ENCODE measurements around the gene MPP7.

MPP7 gene

GRCh38 chr10:28298951-28299350, 3.9 kb downstream of the MPP7 start:
- peak; percentile 53 for DNase-seq (ENCODE audit: low read depth)
- no peak for TF ChIP-seq CTCF (IDR thresholded peaks at IDR 0.05; ENCODE audit: insufficient read depth, low read depth, low read length, missing control alignments)
- no peak overlapping the region for H3K4me3 ChIP-seq (ENCODE audit: low read depth, low read length)

- DNase-seq (ENCODE audit: low read depth) = no peak
- no peak overlapping the region for H3K4me3 ChIP-seq (ENCODE audit: low read depth, low read length)
- no peak for TF ChIP-seq CTCF (IDR thresholded peaks at IDR 0.05; ENCODE audit: insufficient read depth, low read depth, low read length, missing control alignments)
Observed at GRCh38 chr10:28296023-28296422, 6.8 kb downstream of the MPP7 start.

- no peak overlapping the region for H3K4me3 ChIP-seq (ENCODE audit: low read depth, low read length)
- no peak for DNase-seq (ENCODE audit: low read depth)
Observed at GRCh38 chr10:28295336-28295735, 7.5 kb downstream of the MPP7 start.

GRCh38 chr10:28294809-28295208, 8.1 kb downstream of the MPP7 start:
- no peak overlapping the region for H3K4me3 ChIP-seq (ENCODE audit: low read depth, low read length)
- no peak for TF ChIP-seq CTCF (IDR thresholded peaks at IDR 0.05; ENCODE audit: insufficient read depth, low read depth, low read length, missing control alignments)
- DNase-seq (ENCODE audit: low read depth) = no peak

More at GRCh38 chr10:28295336-28295735, 7.5 kb downstream of the MPP7 start:
- no peak for TF ChIP-seq CTCF (IDR thresholded peaks at IDR 0.05; ENCODE audit: insufficient read depth, low read depth, low read length, missing control alignments)

- no peak for TF ChIP-seq CTCF (IDR thresholded peaks at IDR 0.05; ENCODE audit: insufficient read depth, low read depth, low read length, missing control alignments)
- H3K4me3 ChIP-seq (ENCODE audit: low read depth, low read length) = no peak overlapping the region
- no peak for DNase-seq (ENCODE audit: low read depth)
Observed at GRCh38 chr10:28294169-28294532, 8.7 kb downstream of the MPP7 start.

- TF ChIP-seq CTCF (IDR thresholded peaks at IDR 0.05; ENCODE audit: insufficient read depth, low read depth, low read length, missing control alignments) = no peak
- DNase-seq (ENCODE audit: low read depth) = no peak
- H3K4me3 ChIP-seq (ENCODE audit: low read depth, low read length) = no peak overlapping the region
Observed at GRCh38 chr10:28293236-28294168, 9.4 kb downstream of the MPP7 start.
